H1 (cell line): ENCODE results near the gene AAMP. TPM values are rescaled to one million over a fixed set of nuclear protein-coding genes. Genes with fewer than 3 reads are reported as not detected.

ENCODE experiments used
- CTCF ChIA-PET: fragments of 300-600 bp; sonication (Branson Sonifier 250); formaldehyde crosslinking; loops from one replicate; lab custom pipeline; 2021; ENCODE audit not compliant: partially characterized antibody; lab: Charles Lee
- POLR2A ChIA-PET: fragments of 300-600 bp; sonication (Branson Sonifier 250); formaldehyde crosslinking; loops from one replicate; lab custom pipeline; 2021; ENCODE audit warnings: inconsistent platforms; ENCODE audit not compliant: partially characterized antibody; lab: Charles Lee
- DNase-seq, 2 experiments: peaks; one replicate each; pipeline versions ENCODE4 v3.0.0 to v3.0.0-alpha.2; 2010 to 2022; ENCODE audit warnings: low spot score in 2 of 2, low read depth in 1 of 2, mixed read lengths in 1 of 2
- FAIRE-seq: peaks from 2 replicates; lab custom pipeline; 2011; peaks lifted over from hg19 to GRCh38; lab: Jason Lieb, UNC
- H2AFZ ChIP-seq: 2 replicates; pipeline ENCODE4 v1.8.1; 2012; ENCODE audit warnings: low read length, inconsistent platforms
- H2AK5ac ChIP-seq: 2 replicates; pipeline ENCODE4 v1.6.1; 2013; ENCODE audit warnings: low read depth, low read length
- H2BK120ac ChIP-seq: replicated peaks from 2 replicates; pipeline ENCODE3; 2013; ENCODE audit warnings: low read depth, low read length, inconsistent platforms
- H2BK12ac ChIP-seq: 2 replicates; pipeline ENCODE4 v1.6.1; 2013; ENCODE audit warnings: low read depth, low read length
- H2BK15ac ChIP-seq: 2 replicates; pipeline ENCODE4 v1.6.1; 2013; ENCODE audit warnings: low read length
- H2BK20ac ChIP-seq: 2 replicates; pipeline ENCODE4 v1.6.1; 2013; ENCODE audit warnings: low read length
- H2BK5ac ChIP-seq: 2 replicates; pipeline ENCODE4 v1.6.1; 2013; ENCODE audit warnings: low read depth, low read length
- H3K14ac ChIP-seq: 2 replicates; pipeline ENCODE4 v1.6.1; 2013; ENCODE audit warnings: inconsistent platforms; ENCODE audit not compliant: insufficient read length
- H3K18ac ChIP-seq: 2 replicates; pipeline ENCODE4 v1.6.1; 2013; ENCODE audit warnings: low read length; ENCODE audit errors: extremely low read depth
- H3K23ac ChIP-seq: 2 replicates; pipeline ENCODE4 v1.6.1; 2013; ENCODE audit warnings: inconsistent platforms; ENCODE audit not compliant: insufficient read length
- H3K23me2 ChIP-seq: 2 replicates; pipeline ENCODE4 v1.6.1; 2013; ENCODE audit warnings: low read depth, low read length
- H3K27ac ChIP-seq: 2 replicates; pipeline ENCODE4 v1.6.1; 2011; ENCODE audit warnings: low read depth, low read length, inconsistent platforms
- H3K27me3 ChIP-seq, 4 experiments: replicated peaks in 1 of 4; 1 replicate in 1 of 4; 2 replicates in 3 of 4; pipeline versions ENCODE4 v1.6.1 to v1.8.1; 2011 to 2013; ENCODE audit warnings: low read length in 3 of 4, mild to moderate bottlenecking in 3 of 4, inconsistent platforms in 2 of 4, mixed read lengths in 2 of 4, moderate library complexity in 1 of 4; ENCODE audit not compliant: control insufficient read depth in 3 of 4, insufficient read depth in 3 of 4; ENCODE audit errors: extremely low read depth in 1 of 4
- H3K36me3 ChIP-seq, 4 experiments: 2 replicates each; pipeline versions ENCODE4 v1.6.1 to v1.8.1; 2011 to 2013; ENCODE audit warnings: mild to moderate bottlenecking in 4 of 4, low read length in 3 of 4, moderate library complexity in 2 of 4, control low read depth in 1 of 4, inconsistent platforms in 1 of 4; ENCODE audit not compliant: insufficient read depth in 4 of 4, control insufficient read depth in 2 of 4
- H3K4ac ChIP-seq: replicated peaks from 2 replicates; pipeline ENCODE3; 2013; ENCODE audit warnings: low read length, low read depth, mixed read lengths, inconsistent platforms; ENCODE audit not compliant: insufficient read length
- H3K4me1 ChIP-seq, 4 experiments: replicated peaks in 1 of 4; 1 replicate in 1 of 4; 2 replicates in 3 of 4; pipeline versions ENCODE4 v1.6.1 to v1.8.1; 2011 to 2013; ENCODE audit warnings: low read length in 3 of 4, inconsistent platforms in 2 of 4, mixed read lengths in 1 of 4; ENCODE audit not compliant: insufficient read depth in 4 of 4, control insufficient read depth in 3 of 4
- H3K4me2 ChIP-seq, 2 experiments: 2 replicates each; pipeline versions ENCODE4 v1.6.1 to v1.8.1; 2011 to 2013; ENCODE audit warnings: low read depth in 2 of 2, low read length in 2 of 2, control low read depth in 1 of 2, inconsistent platforms in 1 of 2, mild to moderate bottlenecking in 1 of 2; ENCODE audit not compliant: insufficient read depth in 1 of 2
- H3K4me3 ChIP-seq, 4 experiments: fragments of 200-600, 300-600 bp in 1 of 4; sonication (generic), shearing (Covaris generic), sonication (Bioruptor Twin) in 1 of 4; 2 replicates each; pipeline versions ENCODE4 v1.5.1 to v1.8.1; 2011 to 2016; ENCODE audit warnings: low read length in 4 of 4, low read depth in 3 of 4, control low read depth in 2 of 4, inconsistent platforms in 2 of 4, mild to moderate bottlenecking in 2 of 4, mixed read lengths in 1 of 4, moderate library complexity in 1 of 4; ENCODE audit not compliant: insufficient read depth in 2 of 4; ENCODE audit errors: extremely low read depth in 1 of 4
- H3K56ac ChIP-seq: replicated peaks from 2 replicates; pipeline ENCODE3; 2013; ENCODE audit warnings: low read depth, mild to moderate bottlenecking, mixed read lengths, low read length, inconsistent platforms; ENCODE audit not compliant: insufficient read length
- H3K79me1 ChIP-seq: 2 replicates; pipeline ENCODE4 v1.6.1; 2013; ENCODE audit warnings: low read depth, low read length, control low read depth
- H3K79me2 ChIP-seq, 2 experiments: 2 replicates each; pipeline versions ENCODE4 v1.6.1 to v1.8.1; 2012 to 2013; ENCODE audit warnings: low read length in 2 of 2, mild to moderate bottlenecking in 2 of 2, inconsistent platforms in 1 of 2; ENCODE audit not compliant: insufficient read depth in 2 of 2, control insufficient read depth in 1 of 2
- H3K9ac ChIP-seq, 4 experiments: replicated peaks in 1 of 4; 1 replicate in 1 of 4; 2 replicates in 3 of 4; pipeline versions ENCODE4 v1.6.1 to v1.8.1; 2011 to 2013; ENCODE audit warnings: low read depth in 3 of 4, low read length in 3 of 4, control low read depth in 2 of 4, mild to moderate bottlenecking in 2 of 4, moderate library complexity in 2 of 4, inconsistent platforms in 1 of 4; ENCODE audit errors: extremely low read depth in 1 of 4
- H3K9me3 ChIP-seq, 2 experiments: 2 replicates each; pipeline versions ENCODE4 v1.6.1 to v1.8.1; 2012 to 2013; ENCODE audit warnings: mild to moderate bottlenecking in 2 of 2, moderate library complexity in 2 of 2, control low read depth in 1 of 2, inconsistent platforms in 1 of 2, low read depth in 1 of 2, low read length in 1 of 2, mixed read lengths in 1 of 2; ENCODE audit not compliant: insufficient read depth in 2 of 2
- H4K20me1 ChIP-seq, 2 experiments: replicated peaks in 1 of 2; 2 replicates each; pipeline versions ENCODE3 to v1.8.1; 2011 to 2013; ENCODE audit warnings: inconsistent platforms in 2 of 2, low read length in 2 of 2, mild to moderate bottlenecking in 1 of 2; ENCODE audit not compliant: insufficient read depth in 2 of 2, control insufficient read depth in 1 of 2
- H4K5ac ChIP-seq: 2 replicates; pipeline ENCODE4 v1.6.1; 2013; ENCODE audit warnings: low read length, low read depth, mixed read lengths, inconsistent platforms; ENCODE audit not compliant: insufficient read length
- H4K8ac ChIP-seq: 2 replicates; pipeline ENCODE4 v1.8.0; 2013; ENCODE audit warnings: mild to moderate bottlenecking, moderate library complexity, low read length, inconsistent platforms; ENCODE audit not compliant: insufficient read depth; ENCODE audit errors: extremely low read depth
- H4K91ac ChIP-seq: replicated peaks from 2 replicates; pipeline ENCODE3; 2013; ENCODE audit warnings: low read length, mixed read lengths, inconsistent platforms; ENCODE audit not compliant: insufficient read length
- BCL11A ChIP-seq, 2 experiments: IDR thresholded peaks; one replicate each; pipeline ENCODE4 v1.6.1; 2011; ENCODE audit warnings: low read depth in 2 of 2, low read length in 2 of 2, mild to moderate bottlenecking in 2 of 2
- BRCA1 ChIP-seq: IDR thresholded peaks from 2 replicates; pipeline ENCODE4 v1.6.1; 2012; ENCODE audit warnings: low read depth, low read length, improper control_type of control experiment
- CBX5 ChIP-seq: fragments of 300-800, 300-1000 bp; sonication (generic); IDR thresholded peaks from 2 replicates; pipeline ENCODE4 v1.7.1; 2016; ENCODE audit warnings: antibody characterized with exemption, low read length, low read depth
- CEBPB ChIP-seq: IDR thresholded peaks from 2 replicates; pipeline ENCODE4 v1.6.1; 2012; ENCODE audit warnings: low read depth, low read length
- EGR1 ChIP-seq: IDR thresholded peaks from 2 replicates; pipeline ENCODE4 v1.6.1; 2011; ENCODE audit warnings: low read depth, low read length, borderline replicate concordance
- FOSL1 ChIP-seq: IDR thresholded peaks from 2 replicates; pipeline ENCODE4 v1.6.1; 2011; ENCODE audit warnings: mild to moderate bottlenecking, low read depth, low read length, moderate library complexity; ENCODE audit not compliant: insufficient read depth
- GABPA ChIP-seq: IDR thresholded peaks from 2 replicates; pipeline ENCODE4 v1.6.1; 2011; ENCODE audit warnings: mild to moderate bottlenecking, low read length, moderate library complexity, borderline replicate concordance; ENCODE audit not compliant: insufficient read depth
- HDAC6 ChIP-seq: IDR thresholded peaks from one replicate; pipeline ENCODE4 v1.7.1; 2012; ENCODE audit warnings: low read depth, mild to moderate bottlenecking, inconsistent platforms, low read length, moderate library complexity
- JUN ChIP-seq: IDR thresholded peaks from 2 replicates; pipeline ENCODE4 v1.6.1; 2011; ENCODE audit warnings: low read depth, mild to moderate bottlenecking, improper control_type of control experiment, low read length
- NANOG ChIP-seq: IDR thresholded peaks from 2 replicates; pipeline ENCODE4 v1.6.1; 2011; ENCODE audit warnings: low read length, low read depth, mild to moderate bottlenecking, inconsistent platforms; ENCODE audit not compliant: insufficient read depth, poor library complexity, severe bottlenecking
- TAF1 ChIP-seq: IDR thresholded peaks from 2 replicates; pipeline ENCODE4 v1.6.1; 2011; ENCODE audit warnings: mild to moderate bottlenecking, low read depth, low read length
- TAF7 ChIP-seq: optimal IDR thresholded peaks from 2 replicates; pipeline ENCODE3; 2011; ENCODE audit warnings: low read depth, mild to moderate bottlenecking, inconsistent platforms, low read length, moderate library complexity, borderline replicate concordance
- TCF12 ChIP-seq: IDR thresholded peaks from 2 replicates; pipeline ENCODE4 v1.6.1; 2011; ENCODE audit warnings: low read depth, mild to moderate bottlenecking, low read length
- ZNF274 ChIP-seq: IDR thresholded peaks from 2 replicates; pipeline ENCODE4 v1.7.0; 2012; ENCODE audit warnings: low read length, borderline replicate concordance; ENCODE audit errors: extremely low read depth
- whole genome bisulfite sequencing, 2 experiments: shearing (Covaris generic) in 1 of 2; methylation state at CpG; one replicate each; pipeline versions ENCODE4 v1.1.6 to v1.1.7; 2013 to 2015; ENCODE audit warnings: low lambda C conversion rate in 2 of 2, mixed read lengths in 2 of 2, inconsistent platforms in 1 of 2, low coverage in 1 of 2, missing lambda C conversion rate in 1 of 2; ENCODE audit not compliant: insufficient replicate concordance in 2 of 2, insufficient coverage in 1 of 2, insufficient read length in 1 of 2; ENCODE audit errors: extremely low coverage in 1 of 2, missing lambda C conversion rate in 1 of 2; 5-methylcytosine and 5-hydroxymethylcytosine counted together
- polyA plus RNA-seq, 7 experiments: library from polyadenylated mRNA; depleted of rRNA in 3 of 7; stranded (reverse) in 5 of 7; unstranded in 2 of 7; fragments of >200 nt in 5 of 7; fragments of 200-250 nt in 2 of 7; gene quantifications; 1 replicate in 5 of 7; 2 replicates in 1 of 7; 4 replicates in 1 of 7; pipeline versions ENCODE4 v1.2.1 to v1.2.3, GENCODE V29; 2011 to 2013; ENCODE audit warnings: missing spikeins in 2 of 7, mixed read lengths in 2 of 7
- total RNA-seq: library from RNA; stranded (reverse); fragmentation: NEBNext Ultra II Directional; extraction: Animal tissue kit (Norgen Biotek cat#: 25700); gene quantifications from 2 replicates; pipeline ENCODE4 v1.2.1, GENCODE V29; 2021
- TF ChIP-seq, protein P1 (sequence below): IDR thresholded peaks from 2 replicates; pipeline ENCODE4 v1.6.1; 2012; ENCODE audit warnings: inconsistent platforms

Gene AAMP
- total and polyA plus RNA-seq, 2 of the 8 experiments (the other 6 are each of a cell fraction or from before 2014, with no cell fraction given) = 119 to 125 TPM

DNA sequence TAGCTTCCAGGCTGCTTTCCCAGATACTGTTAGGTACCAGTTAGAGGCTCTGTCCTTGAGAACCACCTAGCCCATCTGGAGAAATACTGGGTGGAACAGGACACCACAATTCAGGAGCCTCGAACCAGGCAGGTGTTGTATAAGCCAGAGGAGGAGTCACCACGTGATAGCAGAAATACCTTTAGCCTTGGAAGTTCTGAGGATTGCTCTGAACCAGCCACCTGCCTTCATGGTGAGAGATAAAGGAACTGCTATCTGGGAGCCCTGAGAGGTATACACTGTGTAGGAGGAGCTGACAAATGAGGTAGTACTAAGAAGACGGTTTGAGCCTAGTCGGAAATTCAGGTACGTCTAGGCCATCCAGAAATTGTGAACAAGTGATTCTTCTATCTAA lies 16.7 kb downstream of the AAMP start:
- H3K4me2 ChIP-seq = no peak overlapping the region
- no peak overlapping the region for H2AK5ac ChIP-seq
- no peaks in the 10 kb centered on the region for H3K9me3 ChIP-seq
- H3K36me3 ChIP-seq = peaks cover 34 to 76% (median 64%) of the 10 kb centered on the region in 4 experiments
- no peaks in the 10 kb centered on the region for H3K4me1 ChIP-seq
- no peak overlapping the region for H2BK12ac ChIP-seq
- no peak overlapping the region for H3K27ac ChIP-seq
- no peaks in the 10 kb centered on the region for H3K79me1 ChIP-seq
- no peak overlapping the region for H3K18ac ChIP-seq
- DNase-seq = no peak
- no peak overlapping the region for H3K56ac ChIP-seq
- no peak overlapping the region for H3K4me3 ChIP-seq
- H3K9ac ChIP-seq = no peak overlapping the region
- no peak overlapping the region for H4K8ac ChIP-seq
- no peak overlapping the region for H2AFZ ChIP-seq
- H3K4ac ChIP-seq = no peak overlapping the region
- no peak overlapping the region for H4K5ac ChIP-seq
- no peak for FAIRE-seq
- H3K14ac ChIP-seq = no peak overlapping the region
- peaks cover 0 to 2% of the 10 kb centered on the region in 2 experiments for H4K20me1 ChIP-seq
- no peak overlapping the region for H4K91ac ChIP-seq
- ChIA-PET CTCF (interaction anchor here (0.9 to 2.5 kb wide), 9 partner anchors 13 to 393 kb away, joined by 3 to 22 read pairs (median 4); no protein-coding TSS in a partner anchor), POLR2A (interaction anchor here (0.8 to 2.7 kb wide), 5 partner anchors 8 to 17 kb away, joined by 3 to 7 read pairs (median 3); partner anchors contain the start of genes AAMP, GPBAR1 and PNKD)
- H2BK20ac ChIP-seq = no peak overlapping the region
- H3K23ac ChIP-seq = no peak overlapping the region
- no peaks in the 10 kb centered on the region for H3K79me2 ChIP-seq
- H2BK15ac ChIP-seq = no peak overlapping the region
- 85% methylated on average over 5 of the region's 5 CpGs; no CpG with 5 or more reads in 1 of the 2 experiments for whole genome bisulfite sequencing, 2 experiments
- H3K23me2 ChIP-seq = no peaks in the 10 kb centered on the region
- no peak overlapping the region for H2BK120ac ChIP-seq
- H2BK5ac ChIP-seq = no peak overlapping the region
- no peaks in the 10 kb centered on the region for H3K27me3 ChIP-seq
- TF ChIP-seq, protein P1, sequence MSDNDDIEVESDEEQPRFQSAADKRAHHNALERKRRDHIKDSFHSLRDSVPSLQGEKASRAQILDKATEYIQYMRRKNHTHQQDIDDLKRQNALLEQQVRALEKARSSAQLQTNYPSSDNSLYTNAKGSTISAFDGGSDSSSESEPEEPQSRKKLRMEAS = no peak
- no peak for TF ChIP-seq TAF1
- TF ChIP-seq EGR1 = no peak
- no peak for TF ChIP-seq BRCA1
- no peak for TF ChIP-seq ZNF274
- TF ChIP-seq NANOG = no peak
- no peak for TF ChIP-seq CEBPB
- no peak for TF ChIP-seq BCL11A (IDR thresholded peaks at IDR 0.05; ENCODE audit: low read depth in 2 of 2, low read length in 2 of 2)
- no peak for TF ChIP-seq TCF12
- TF ChIP-seq CBX5 = no peak
- no peak for TF ChIP-seq FOSL1
- TF ChIP-seq GABPA = no peak
- no peak for TF ChIP-seq TAF7
- TF ChIP-seq HDAC6 = no peak
- no peak for TF ChIP-seq JUN
